CD14-positive monocyte (primary cell): ENCODE data around the gene SEPTIN5. TPM values are rescaled to one million over a fixed set of nuclear protein-coding genes. Genes with fewer than 3 reads are reported as not detected.

ENCODE experiments used
- DNase-seq, 3 donors: peaks; one replicate each; pipeline ENCODE4 v3.0.0-alpha.2; 2011 to 2022
- H2AFZ ChIP-seq: 2 replicates; pipeline ENCODE4 v1.6.0; 2012; ENCODE audit warnings: mild to moderate bottlenecking, low read depth, low read length, inconsistent platforms; ENCODE audit not compliant: insufficient read depth, poor library complexity, severe bottlenecking
- H3K27ac ChIP-seq, 2 donors: 1 replicate in 1 of 2; 2 replicates in 1 of 2; pipeline ENCODE4 v1.5.1; 2012 to 2013; ENCODE audit warnings: low read length in 2 of 2, control low read depth in 1 of 2, inconsistent platforms in 1 of 2, low read depth in 1 of 2, mild to moderate bottlenecking in 1 of 2
- H3K27me3 ChIP-seq, 2 donors: one replicate each; pipeline versions ENCODE4 v1.6.0 to v1.6.1; 2011 to 2013; ENCODE audit warnings: low read length in 2 of 2; ENCODE audit not compliant: control insufficient read depth in 2 of 2, insufficient read depth in 2 of 2
- H3K36me3 ChIP-seq, 2 donors: replicated peaks in 1 of 2; 1 replicate in 1 of 2; 2 replicates in 1 of 2; pipeline versions ENCODE4 v1.5.1 to v1.6.1; 2012 to 2013; ENCODE audit warnings: low read length in 2 of 2, control low read depth in 1 of 2, inconsistent platforms in 1 of 2, mild to moderate bottlenecking in 1 of 2; ENCODE audit not compliant: insufficient read depth in 2 of 2, control insufficient read depth in 1 of 2
- H3K4me1 ChIP-seq, 2 donors: 1 replicate in 1 of 2; 2 replicates in 1 of 2; pipeline versions ENCODE4 v1.5.1 to v1.6.1; 2012 to 2013; ENCODE audit warnings: low read length in 2 of 2, control low read depth in 1 of 2, inconsistent platforms in 1 of 2, mild to moderate bottlenecking in 1 of 2, moderate library complexity in 1 of 2; ENCODE audit not compliant: insufficient read depth in 2 of 2, control insufficient read depth in 1 of 2
- H3K4me2 ChIP-seq: replicated peaks from 2 replicates; pipeline ENCODE3; 2012; ENCODE audit warnings: low read length, moderate library complexity, mild to moderate bottlenecking; ENCODE audit not compliant: poor library complexity, severe bottlenecking; ENCODE audit errors: extremely low read depth
- H3K4me3 ChIP-seq, 3 experiments: fragments of 200-600 bp in 1 of 3; sonication (generic) in 1 of 3; replicated peaks in 1 of 3; 1 replicate in 2 of 3; 2 replicates in 1 of 3; pipeline ENCODE4 v1.5.1; 2011 to 2013; ENCODE audit warnings: low read length in 3 of 3, mild to moderate bottlenecking in 3 of 3, control low read depth in 2 of 3, low read depth in 2 of 3, inconsistent platforms in 1 of 3, moderate library complexity in 1 of 3
- H3K79me2 ChIP-seq: 2 replicates; pipeline ENCODE4 v1.6.0; 2012; ENCODE audit warnings: mild to moderate bottlenecking, control low read depth, inconsistent platforms, low read length, moderate library complexity; ENCODE audit not compliant: insufficient read depth
- H3K9ac ChIP-seq: 2 replicates; pipeline ENCODE4 v1.6.0; 2017; ENCODE audit warnings: low read length, mild to moderate bottlenecking; ENCODE audit not compliant: insufficient read depth, poor library complexity, severe bottlenecking
- H3K9me3 ChIP-seq, 2 donors: replicated peaks in 1 of 2; 1 replicate in 1 of 2; 2 replicates in 1 of 2; pipeline versions ENCODE4 v1.5.1 to v1.6.1; 2012 to 2013; ENCODE audit warnings: low read length in 2 of 2, control low read depth in 1 of 2; ENCODE audit not compliant: control insufficient read depth in 1 of 2, insufficient read depth in 1 of 2
- H4K20me1 ChIP-seq: 2 replicates; pipeline ENCODE4 v1.6.0; 2012; ENCODE audit warnings: mild to moderate bottlenecking, low read length, control low read depth, moderate library complexity; ENCODE audit not compliant: insufficient read depth
- H3K27ac Mint-ChIP-seq, 7 donors: one replicate each; pipeline ENCODE4 v1.8.0; 2020; ENCODE audit warnings: mild to moderate bottlenecking in 7 of 7, mixed read lengths in 7 of 7, moderate library complexity in 6 of 7, inconsistent platforms in 2 of 7
- H3K27me3 Mint-ChIP-seq, 3 donors: one replicate each; pipeline ENCODE4 v1.8.0; 2021 to 2022; ENCODE audit warnings: low read depth in 3 of 3, mild to moderate bottlenecking in 3 of 3, mixed read lengths in 3 of 3, moderate library complexity in 3 of 3, inconsistent platforms in 1 of 3
- H3K36me3 Mint-ChIP-seq, 2 donors: one replicate each; pipeline ENCODE4 v1.8.0; 2020; ENCODE audit warnings: mixed read lengths in 2 of 2, inconsistent platforms in 1 of 2, mild to moderate bottlenecking in 1 of 2
- H3K4me1 Mint-ChIP-seq: one replicate; pipeline ENCODE4 v1.8.0; 2020; ENCODE audit warnings: mild to moderate bottlenecking, mixed read lengths
- H3K4me3 Mint-ChIP-seq, 2 donors: one replicate each; pipeline ENCODE4 v1.8.0; 2020; ENCODE audit warnings: mild to moderate bottlenecking in 2 of 2, mixed read lengths in 2 of 2, moderate library complexity in 1 of 2
- H3K9me3 Mint-ChIP-seq, 7 donors: one replicate each; pipeline ENCODE4 v1.8.0; 2020 to 2022; ENCODE audit warnings: mixed read lengths in 7 of 7, mild to moderate bottlenecking in 6 of 7, moderate library complexity in 6 of 7, inconsistent platforms in 2 of 7
- WGBS: methylation state at CpG from one replicate; pipeline ENCODE4 v1.1.5; 2013; ENCODE audit warnings: missing lambda C conversion rate; ENCODE audit not compliant: insufficient coverage; 5-methylcytosine and 5-hydroxymethylcytosine counted together
- intact Hi-C, 2 donors: fragments of 100-400 bp; cut with micrococcal nuclease; formaldehyde crosslinking; loops; one replicate each; pipeline versions ENCODE4 v1.15.0 to v1.15.1; 2023
- polyA plus RNA-seq, 3 donors: library from polyadenylated mRNA; depleted of rRNA in 1 of 3; unstranded in 2 of 3; stranded (reverse) in 1 of 3; fragments of 300-500 nt in 2 of 3; fragments of >200 nt in 1 of 3; fragmentation: Illumina TruSeq in 2 of 3; gene quantifications; 1 replicate in 2 of 3; 2 replicates in 1 of 3; pipeline ENCODE4 v1.2.3, GENCODE V29; 2012 to 2021
- TF ChIP-seq, protein P1 (sequence below): fragments of 200-600 bp; IDR thresholded peaks from one replicate; pipeline ENCODE4 v1.8.0; 2022; ENCODE audit warnings: antibody characterized with exemption, mild to moderate bottlenecking

The SEPTIN5 gene
- polyA plus RNA-seq, 3 donors: 0.50 to 0.64 TPM; not detected in 1

DNA sequence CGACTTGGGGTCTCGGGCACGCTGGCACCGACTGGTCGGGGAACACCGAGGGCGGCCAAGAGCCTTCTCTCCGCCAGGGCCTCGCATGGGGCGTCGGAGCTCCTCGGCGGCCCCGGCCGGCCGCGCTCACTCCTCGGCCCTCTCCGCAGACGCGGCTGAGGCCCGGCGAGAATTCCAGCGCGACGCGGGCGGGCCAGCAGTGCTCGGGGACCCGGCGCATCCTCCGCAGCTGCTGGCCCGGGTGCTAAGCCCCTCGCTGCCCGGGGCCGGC is 51.9 kb downstream of the SEPTIN5 start:
- intact Hi-C loops: no loop called here
- Histone ChIP-seq H2AFZ (no peak overlapping the region), H3K9ac (no peak overlapping the region), H3K27me3 (peaks cover 45 to 80% of the 10 kb centered on the region in 2 donors), H4K20me1 (no peaks in the 10 kb centered on the region), H3K4me3 (no peak overlapping the region), H3K36me3 (no peaks in the 10 kb centered on the region), H3K4me2 (peak overlapping the region; percentile 51), H3K4me1 (peaks cover 16 to 30% of the 10 kb centered on the region in 2 donors), H3K9me3 (peaks cover 6 to 36% of the 10 kb centered on the region in 2 donors), H3K27ac (no peak overlapping the region), H3K79me2 (no peaks in the 10 kb centered on the region)
- peaks cover 77 to 93% (median 83%) of the 10 kb centered on the region in 3 donors for H3K27me3 Mint-ChIP-seq
- peaks cover 0 to 24% (median 9%) of the 10 kb centered on the region in 7 donors for H3K9me3 Mint-ChIP-seq
- H3K27ac Mint-ChIP-seq: no peak overlapping the region
- H3K4me3 Mint-ChIP-seq: no peak overlapping the region
- no peak for DNase-seq
- TF ChIP-seq, protein P1, sequence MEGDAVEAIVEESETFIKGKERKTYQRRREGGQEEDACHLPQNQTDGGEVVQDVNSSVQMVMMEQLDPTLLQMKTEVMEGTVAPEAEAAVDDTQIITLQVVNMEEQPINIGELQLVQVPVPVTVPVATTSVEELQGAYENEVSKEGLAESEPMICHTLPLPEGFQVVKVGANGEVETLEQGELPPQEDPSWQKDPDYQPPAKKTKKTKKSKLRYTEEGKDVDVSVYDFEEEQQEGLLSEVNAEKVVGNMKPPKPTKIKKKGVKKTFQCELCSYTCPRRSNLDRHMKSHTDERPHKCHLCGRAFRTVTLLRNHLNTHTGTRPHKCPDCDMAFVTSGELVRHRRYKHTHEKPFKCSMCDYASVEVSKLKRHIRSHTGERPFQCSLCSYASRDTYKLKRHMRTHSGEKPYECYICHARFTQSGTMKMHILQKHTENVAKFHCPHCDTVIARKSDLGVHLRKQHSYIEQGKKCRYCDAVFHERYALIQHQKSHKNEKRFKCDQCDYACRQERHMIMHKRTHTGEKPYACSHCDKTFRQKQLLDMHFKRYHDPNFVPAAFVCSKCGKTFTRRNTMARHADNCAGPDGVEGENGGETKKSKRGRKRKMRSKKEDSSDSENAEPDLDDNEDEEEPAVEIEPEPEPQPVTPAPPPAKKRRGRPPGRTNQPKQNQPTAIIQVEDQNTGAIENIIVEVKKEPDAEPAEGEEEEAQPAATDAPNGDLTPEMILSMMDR: no peak
- H3K4me1 Mint-ChIP-seq: peaks cover 17% of the 10 kb centered on the region
- H3K36me3 Mint-ChIP-seq: peaks cover 0 to 8% of the 10 kb centered on the region in 2 donors
- 3% methylated on average over 36 of the region's 36 CpGs for WGBS

DNA sequence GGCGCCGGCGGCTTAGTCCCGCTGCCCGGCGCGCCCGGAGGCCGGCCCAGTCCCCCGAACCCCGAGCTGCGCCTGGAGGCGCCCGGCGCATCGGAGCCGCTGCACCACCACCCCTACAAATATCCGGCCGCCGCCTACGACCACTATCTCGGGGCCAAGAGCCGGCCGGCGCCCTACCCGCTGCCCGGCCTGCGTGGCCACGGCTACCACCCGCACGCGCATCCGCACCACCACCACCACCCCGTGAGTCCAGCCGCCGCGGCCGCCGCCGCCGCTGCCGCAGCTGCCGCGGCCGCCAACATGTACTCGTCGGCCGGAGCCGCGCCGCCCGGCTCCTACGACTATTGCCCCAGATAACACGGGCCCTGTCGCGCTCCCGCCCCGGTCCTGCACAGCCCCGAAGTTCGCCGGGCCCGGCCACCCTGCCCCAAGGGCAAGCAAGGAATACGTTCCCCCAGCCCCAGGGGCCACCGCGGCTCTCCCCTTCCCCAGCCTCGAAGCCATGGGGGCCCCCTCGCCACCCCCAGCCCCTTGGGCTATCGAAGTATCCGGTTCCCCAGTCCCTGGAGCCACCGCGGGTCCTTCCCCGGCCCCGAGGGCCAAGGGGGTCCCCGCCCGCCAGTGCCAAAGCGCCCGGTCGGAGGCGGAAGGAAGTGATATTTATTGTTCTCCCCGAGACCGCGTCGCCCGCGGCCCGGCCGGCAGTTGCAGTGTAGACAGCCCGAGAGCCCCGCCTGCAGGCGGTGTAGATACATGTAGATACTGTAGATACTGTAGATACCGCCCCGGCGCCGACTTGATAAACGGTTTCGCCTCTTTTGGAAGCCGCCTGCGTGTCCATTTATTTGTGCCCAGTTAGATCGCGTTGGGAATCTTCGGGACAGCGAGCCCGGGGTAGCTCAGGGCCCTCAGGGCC is 52.5 kb downstream of the SEPTIN5 start:
- peak; percentile 18 to 44 (median 29) for DNase-seq
- Histone ChIP-seq H3K9ac (no peak overlapping the region), H3K4me2 (peak overlapping the region; percentile 51), H3K9me3 (peaks cover 6 to 36% of the 10 kb centered on the region in 2 donors), H3K4me1 (peaks cover 16 to 29% of the 10 kb centered on the region in 2 donors), H3K79me2 (no peaks in the 10 kb centered on the region), H3K27me3 (peaks cover 43 to 81% of the 10 kb centered on the region in 2 donors), H3K36me3 (no peaks in the 10 kb centered on the region), H2AFZ (no peak overlapping the region), H3K27ac (no peak overlapping the region), H3K4me3 (peak overlapping the region in 1 of 3 experiments; percentile 40), H4K20me1 (no peaks in the 10 kb centered on the region)
- WGBS: 1% methylated on average over 98 of the region's 103 CpGs
- H3K4me3 Mint-ChIP-seq: peak overlapping the region; percentile 6 to 80
- intact Hi-C loops: no loop called here
- TF ChIP-seq, protein P1: no peak
- H3K4me1 Mint-ChIP-seq: peaks cover 14% of the 10 kb centered on the region
- peaks cover 75 to 94% (median 86%) of the 10 kb centered on the region in 3 donors for H3K27me3 Mint-ChIP-seq
- peaks cover 0 to 21% (median 9%) of the 10 kb centered on the region in 7 donors for H3K9me3 Mint-ChIP-seq
- H3K27ac Mint-ChIP-seq: no peak overlapping the region
- H3K36me3 Mint-ChIP-seq: peaks cover 0 to 6% of the 10 kb centered on the region in 2 donors
